NCI-H82 treated with DMSO at 0.1 percent for 48 hours (cell line): ENCODE data around the gene C12orf50.
"Not testable (repeated sequence)": the region's sequence is repeated elsewhere in the genome, so short reads cannot be mapped to it uniquely, and the experiment has no call there.

Source experiments
- DNase-seq: peaks from one replicate; lab custom pipeline; 2025; ENCODE audit not compliant: unreplicated experiment; lab: John Stamatoyannopoulos, UW

Gene C12orf50, protein sequence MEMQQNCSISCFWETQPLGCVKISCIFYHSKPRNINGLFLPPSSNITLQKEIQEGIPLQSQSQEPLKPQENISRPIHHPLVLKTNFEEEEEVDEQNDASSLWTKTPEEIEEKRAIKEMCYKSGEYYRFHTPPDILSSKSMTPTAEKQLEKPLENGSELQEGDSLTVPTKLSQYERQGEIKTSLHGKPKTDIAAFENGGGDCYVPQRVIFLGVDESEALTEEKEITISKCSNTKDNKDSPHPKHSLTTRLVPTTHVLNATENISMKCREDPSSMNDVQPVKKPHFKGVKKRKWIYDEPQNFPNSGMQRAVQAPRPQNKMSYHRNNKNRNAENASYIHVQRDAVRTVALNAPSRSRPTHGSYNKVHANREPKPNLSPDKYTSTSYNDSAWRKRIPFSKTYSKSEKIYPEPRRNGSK

DNA sequence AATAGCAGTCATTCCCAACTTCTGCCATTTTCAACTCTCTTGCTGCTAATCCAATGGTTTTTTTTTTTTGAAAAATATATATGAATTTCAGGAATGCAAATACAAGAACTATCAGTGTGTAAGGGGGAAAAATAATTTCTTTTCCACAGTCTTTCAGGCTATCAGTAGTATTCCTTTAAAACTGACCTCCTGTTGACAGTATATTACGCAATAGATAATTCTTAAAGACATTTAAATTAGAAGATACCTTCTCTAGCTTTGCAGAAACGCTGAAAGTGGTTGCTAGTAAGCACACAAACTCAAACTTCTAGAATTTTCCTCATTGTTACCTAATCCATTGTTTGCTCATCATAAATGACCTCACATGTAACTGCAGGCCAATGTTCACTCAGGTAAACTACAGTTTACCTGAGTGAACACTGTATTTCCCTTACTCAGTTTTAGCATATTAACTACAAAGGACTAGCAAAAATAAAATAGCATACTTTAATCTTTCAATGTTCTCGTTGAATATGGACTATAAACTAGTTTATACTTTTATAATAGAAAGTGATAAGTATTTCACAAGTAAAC lies at the start of gene C12orf50:
Gene C12orf50, minus strand, starts transcription at position 309 of the 573 bp plus-strand sequence. CDS start 2,439 bp downstream, outside the sequence.
- no peak for DNase-seq

DNA sequence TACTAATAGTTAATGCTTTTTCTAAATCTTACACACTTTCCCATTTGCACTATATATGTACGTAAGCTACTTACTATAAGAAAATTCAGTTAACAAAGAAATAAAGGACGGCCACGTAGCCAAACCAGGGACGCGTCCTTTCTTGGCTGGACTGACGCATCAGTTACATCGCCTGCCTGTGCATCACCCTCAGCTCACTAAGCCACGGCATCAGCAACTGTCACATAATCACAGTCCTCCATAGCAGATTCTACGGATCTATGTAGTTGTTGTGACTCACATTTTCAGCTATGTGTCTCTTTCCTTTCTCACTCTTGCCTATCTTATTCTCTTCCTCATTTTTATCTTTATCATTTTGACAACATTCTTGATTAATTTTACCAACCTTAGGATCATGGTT lies 38.1 kb upstream of the C12orf50 start:
- no peak for DNase-seq

GRCh38 chr12:88063375-88063774 lies 34.2 kb upstream of the C12orf50 start:
- DNase-seq = no peak

DNA sequence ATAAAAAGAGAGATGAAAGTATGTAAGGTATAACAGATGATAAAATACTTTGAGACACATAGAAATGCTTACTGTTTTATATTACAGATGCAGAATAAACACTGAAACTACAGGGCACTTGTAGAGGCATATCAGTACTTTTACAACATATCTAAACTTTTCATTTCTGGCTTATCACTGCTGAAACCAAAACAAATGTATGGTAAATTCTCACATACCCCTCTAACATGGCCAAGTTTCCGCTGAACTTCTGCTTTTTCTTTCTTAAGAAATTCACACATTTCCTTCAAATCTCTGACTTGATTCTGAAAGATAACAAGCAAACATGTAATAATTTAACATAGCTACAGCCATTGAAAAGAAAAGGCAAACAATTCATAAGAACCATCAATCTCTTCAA lies 33.3 kb upstream of the C12orf50 start:
- DNase-seq = no peak

DNA sequence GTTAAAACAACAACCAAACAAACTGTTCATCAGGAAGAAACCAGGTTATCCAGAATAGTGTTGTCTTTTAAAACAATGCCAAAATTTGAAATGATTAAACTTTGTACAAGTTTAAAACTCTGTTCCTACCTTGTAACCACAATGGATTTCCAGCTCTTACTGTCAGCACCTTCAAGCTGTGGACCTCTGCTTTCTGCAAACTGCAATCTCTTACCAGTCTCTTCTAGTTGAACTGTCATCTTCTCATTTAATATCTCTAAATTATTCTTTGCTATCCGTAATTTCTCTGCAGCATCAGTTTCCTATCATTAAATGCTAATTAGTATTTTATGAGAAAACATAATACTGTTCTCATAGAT lies 29.5 kb upstream of the C12orf50 start:
- no peak for DNase-seq

- DNase-seq = no peak
Measured at GRCh38 chr12:88057994-88058718, 29.0 kb upstream of the C12orf50 start.

GRCh38 chr12:88056571-88056970 lies 27.4 kb upstream of the C12orf50 start:
- DNase-seq = no peak

- DNase-seq = peak; percentile 38
Measured at GRCh38 chr12:88052686-88053085, 23.5 kb upstream of the C12orf50 start.

GRCh38 chr12:88044035-88044434 lies 14.8 kb upstream of the C12orf50 start:
- no peak for DNase-seq

DNA sequence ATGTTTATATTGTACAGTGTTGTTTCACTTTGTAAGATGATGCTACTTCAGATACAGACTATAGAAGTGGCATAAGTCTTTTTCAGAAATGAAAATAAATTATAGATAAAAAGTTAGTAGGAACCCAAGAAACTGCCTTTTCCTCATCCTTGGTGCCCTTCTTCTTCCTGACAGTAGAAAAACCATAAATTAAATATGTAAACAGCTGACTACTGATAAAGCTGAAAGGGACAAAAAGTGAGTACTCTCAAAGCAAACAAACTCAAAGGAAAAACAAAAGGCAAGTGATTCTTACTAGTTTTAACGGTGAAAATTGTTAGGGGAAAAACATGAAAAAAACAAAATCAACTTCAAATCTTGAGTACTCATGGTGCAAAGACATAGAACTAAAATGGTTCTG lies 8.6 kb upstream of the C12orf50 start:
- DNase-seq = no peak

GRCh38 chr12:88036353-88036965 lies 7.3 kb upstream of the C12orf50 start:
- no peak for DNase-seq

DNA sequence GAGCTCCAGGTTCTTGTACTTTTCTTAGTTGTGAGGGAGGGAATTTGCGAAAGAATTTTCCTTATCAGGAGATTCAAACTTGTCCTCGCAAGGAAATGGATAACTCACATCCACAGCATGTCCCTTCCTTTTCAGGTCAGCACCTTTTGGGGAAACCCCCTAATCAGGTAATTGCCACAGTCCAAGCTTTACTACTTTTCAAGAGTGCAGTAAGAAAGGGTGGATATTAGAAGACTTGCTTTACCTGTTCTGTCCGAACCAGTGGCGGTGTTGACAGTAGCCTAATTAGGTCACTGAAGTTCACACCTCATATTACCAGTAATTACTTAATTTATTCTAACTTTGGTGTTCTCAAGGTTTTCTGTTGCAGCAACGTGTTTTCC lies 6.7 kb upstream of the C12orf50 start:
- DNase-seq = no peak

DNA sequence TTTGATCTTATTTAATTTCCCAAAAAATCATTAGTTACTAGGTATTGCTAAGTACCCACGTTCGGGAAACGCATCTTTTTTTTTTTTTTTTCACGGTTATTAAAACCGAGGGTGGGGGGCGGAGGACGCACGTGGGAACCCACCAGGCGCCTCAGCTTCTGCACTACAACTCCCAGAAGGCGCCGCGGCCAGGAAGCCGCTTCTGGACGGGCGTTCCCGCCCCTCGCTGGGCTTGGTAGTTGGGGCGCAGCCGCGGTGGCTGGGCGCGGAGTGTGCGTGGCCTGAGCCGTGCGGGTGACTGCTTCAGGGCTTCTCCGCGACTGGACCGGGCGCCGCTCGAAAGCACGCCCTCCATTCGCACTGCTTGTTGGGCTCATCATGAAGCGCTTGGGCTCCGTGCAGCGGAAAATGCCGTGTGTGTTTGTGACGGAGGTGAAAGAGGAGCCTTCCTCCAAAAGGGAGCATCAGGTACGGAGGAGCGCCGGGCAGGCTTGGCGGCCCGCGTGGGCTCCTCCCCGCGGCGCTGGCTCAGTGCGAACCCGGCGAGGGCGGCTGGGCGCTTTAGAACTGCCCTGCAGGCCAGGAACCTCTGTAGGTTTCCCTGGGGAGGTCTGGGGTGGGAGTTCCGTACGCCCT lies 6.2 kb upstream of the C12orf50 start:
- DNase-seq = peak; percentile 72

GRCh38 chr12:88031161-88031560 lies 2.0 kb upstream of the C12orf50 start:
- DNase-seq = not testable (repeated sequence)

DNA sequence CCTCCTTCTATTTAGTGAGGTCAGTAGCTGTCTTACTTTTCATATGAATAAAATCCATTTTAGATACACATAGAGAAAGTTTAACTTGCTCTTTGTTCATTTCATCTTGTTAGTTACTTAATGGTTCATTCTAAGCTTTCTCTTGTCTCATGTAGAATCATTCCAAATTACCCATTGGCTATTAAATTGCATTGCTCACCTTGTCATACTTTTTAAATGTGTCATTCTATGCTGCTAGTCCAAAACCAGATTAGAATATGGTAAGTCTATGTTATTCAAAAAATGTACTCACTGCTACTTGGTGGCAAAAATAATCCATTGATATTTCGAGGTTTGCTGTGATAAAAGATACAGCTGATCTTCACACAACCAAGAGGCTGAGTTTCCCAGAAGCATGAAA lies 3.0 kb downstream of the C12orf50 start:
- DNase-seq = no peak

- no peak for DNase-seq
Measured at GRCh38 chr12:88017964-88018363, 11.2 kb downstream of the C12orf50 start.

DNA sequence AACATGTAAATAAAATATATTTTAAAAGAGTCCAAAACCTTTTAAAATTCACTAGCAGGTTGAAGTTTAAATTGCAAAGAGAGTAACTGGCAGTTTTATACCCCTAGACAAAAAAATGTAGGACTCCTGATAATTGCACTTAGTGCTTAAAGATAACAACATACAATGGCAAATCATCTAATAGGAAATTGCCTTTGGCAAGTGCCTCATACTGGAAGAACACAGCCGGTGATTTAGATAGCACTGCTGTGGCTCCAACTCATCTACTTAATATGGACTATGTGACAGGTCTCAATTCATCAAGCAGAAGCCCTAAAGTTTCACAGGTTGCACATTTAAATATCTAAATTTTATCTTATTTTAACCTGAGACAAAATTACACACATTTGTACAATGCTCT lies 13.4 kb downstream of the C12orf50 start:
- DNase-seq = no peak

GRCh38 chr12:88011755-88012154 lies 17.4 kb downstream of the C12orf50 start:
- no peak for DNase-seq

DNA sequence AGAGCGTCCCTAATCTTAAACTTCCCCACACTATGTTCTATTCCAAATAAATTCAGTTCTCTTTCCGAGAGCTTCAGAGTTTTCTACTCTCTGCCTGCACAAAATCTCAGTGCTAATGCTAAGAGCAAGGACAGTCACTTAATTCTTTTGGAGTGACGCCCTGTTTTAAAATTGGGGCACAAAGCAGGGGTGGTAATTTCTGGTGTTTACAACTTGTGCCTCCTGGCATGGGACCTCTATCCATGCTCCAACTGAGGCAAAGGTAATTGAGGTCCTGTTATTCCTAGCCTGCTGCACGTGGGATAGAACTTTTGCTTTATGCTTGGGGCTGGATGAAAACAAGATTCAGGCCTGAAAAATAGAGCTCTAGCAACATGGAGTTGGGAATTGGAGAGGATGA lies 22.9 kb downstream of the C12orf50 start:
- DNase-seq = no peak

GRCh38 chr12:88001327-88001726 lies 27.9 kb downstream of the C12orf50 start:
- no peak for DNase-seq

GRCh38 chr12:87995581-87996178 lies 33.5 kb downstream of the C12orf50 start:
- peak; percentile 65 for DNase-seq
